Panc1 (cell line): ENCODE measurements around the gene CSNK2A1. TPM values are rescaled to one million over a fixed set of nuclear protein-coding genes. Genes with fewer than 3 reads are reported as not detected.
A peak's percentile ranks its signal among the peaks of the same experiment; 100 is the strongest.

Experiments used
- ATAC-seq: fragments of 200-7000 bp; cut with Tn5 transposase; 2 replicates; pipeline ENCODE4 v1.9.1; 2020; ENCODE audit warnings: mild to moderate bottlenecking, moderate library complexity
- BruUV-seq: library from RNA; stranded (reverse); fragments of 400-500 nt; replicated peaks from 2 replicates; lab custom pipeline; 2021; lab: Mats Ljungman, UMichigan
- CTCF ChIA-PET: fragments of 300-600 bp; sonication (Branson Sonifier 250); formaldehyde crosslinking; loops from one replicate; lab custom pipeline; 2022; ENCODE audit warnings: antibody characterized with exemption; lab: Charles Lee
- POLR2A ChIA-PET: fragments of 300-600 bp; sonication (Branson Sonifier 250); formaldehyde crosslinking; loops from one replicate; lab custom pipeline; 2022; ENCODE audit warnings: antibody characterized with exemption; lab: Charles Lee
- DNase-seq: peaks from one replicate; pipeline ENCODE4 v3.0.0-alpha.2; 2010; ENCODE audit warnings: low read depth, low spot score
- H3K27ac ChIP-seq: 2 replicates; pipeline ENCODE4 v1.5.1; 2011; ENCODE audit warnings: mild to moderate bottlenecking, low read length, inconsistent platforms
- H3K27me3 ChIP-seq: fragments of 200-500 bp; sonication (Bioruptor generic); 2 replicates; pipeline ENCODE4 v1.6.0; 2014; ENCODE audit warnings: low read length, inconsistent platforms; ENCODE audit not compliant: control insufficient read depth, insufficient read depth
- H3K36me3 ChIP-seq: fragments of 200-500 bp; sonication (Bioruptor generic); 2 replicates; pipeline ENCODE4 v1.5.1; 2014; ENCODE audit warnings: inconsistent platforms, mild to moderate bottlenecking, low read length, moderate library complexity; ENCODE audit not compliant: control insufficient read depth, insufficient read depth
- H3K4me1 ChIP-seq: 2 replicates; pipeline ENCODE4 v1.5.1; 2011; ENCODE audit warnings: inconsistent platforms, mild to moderate bottlenecking, low read length, moderate library complexity; ENCODE audit not compliant: control insufficient read depth, insufficient read depth
- H3K4me3 ChIP-seq, 2 experiments: 2 replicates each; pipeline ENCODE4 v1.5.1; 2011 to 2012; ENCODE audit warnings: low read depth in 2 of 2, low read length in 2 of 2, mild to moderate bottlenecking in 2 of 2, inconsistent platforms in 1 of 2, moderate library complexity in 1 of 2
- H3K9me3 ChIP-seq: fragments of 200-500 bp; sonication (Bioruptor generic); 2 replicates; pipeline ENCODE4 v1.5.1; 2014; ENCODE audit warnings: low read depth, mild to moderate bottlenecking, inconsistent platforms, low read length, moderate library complexity; ENCODE audit not compliant: control insufficient read depth, insufficient read depth
- CTCF ChIP-seq: fragments of 450-650 bp; IDR thresholded peaks from 2 replicates; pipeline ENCODE4 v1.5.1; 2017; ENCODE audit warnings: mild to moderate bottlenecking
- POLR2AphosphoS5 ChIP-seq: IDR thresholded peaks from 2 replicates; pipeline ENCODE4 v1.6.1; 2012; ENCODE audit warnings: mild to moderate bottlenecking, low read depth, low read length, moderate library complexity
- REST ChIP-seq, 2 experiments: IDR thresholded peaks; 2 replicates each; pipeline ENCODE4 v1.6.1; 2011 to 2012; ENCODE audit warnings: low read depth in 2 of 2, control low read depth in 1 of 2, low read length in 1 of 2, mild to moderate bottlenecking in 1 of 2, moderate library complexity in 1 of 2; ENCODE audit not compliant: insufficient read depth in 1 of 2
- SIN3A ChIP-seq: IDR thresholded peaks from 2 replicates; pipeline ENCODE4 v1.6.1; 2012; ENCODE audit warnings: low read depth, mild to moderate bottlenecking, low read length, moderate library complexity, borderline replicate concordance; ENCODE audit not compliant: insufficient read depth
- TCF7L2 ChIP-seq: IDR thresholded peaks from 2 replicates; pipeline ENCODE4 v1.6.1; 2011; ENCODE audit warnings: mild to moderate bottlenecking, low read depth, low read length, inconsistent platforms
- in situ Hi-C: cut with HindIII; loops from 2 replicates; pipeline ENCODE4 v1.10.0; 2016; ENCODE audit warnings: low sequenced_read_pairs, low pct_unique_long_range_greater_than_20kb
- intact Hi-C: fragments of 100-400 bp; cut with micrococcal nuclease; formaldehyde crosslinking; loops from one replicate; pipeline ENCODE4 v1.10.0; 2022; ENCODE audit not compliant: unreplicated experiment
- total RNA-seq: library from RNA; stranded (reverse); gene quantifications from one replicate; pipeline ENCODE4 v1.2.1, GENCODE V29; 2021; ENCODE audit not compliant: unreplicated experiment

CSNK2A1 gene
- total RNA-seq, 1 experiment from 2014 or later, result 191 TPM

GRCh38 chr20:462199-462991 lies 81.2 kb downstream of the CSNK2A1 start, which contains the start of gene TBC1D20:
TBC1D20 (minus strand) TSS chr20:462533; CDS start chr20:462405, 128 bp downstream.
- ATAC-seq, result peak; percentile 99
- TF ChIP-seq CTCF, result peak; percentile 50
- TF ChIP-seq REST (IDR thresholded peaks at IDR 0.05; ENCODE audit: insufficient read depth in 1 of 2, low read depth in 2 of 2, low read length in 1 of 2), result no peak
- no peak for TF ChIP-seq TCF7L2
- peak; percentile 79; the same call in 1 of the 2 replicates for TF ChIP-seq SIN3A
- TF ChIP-seq POLR2AphosphoS5, result peak; percentile 71
- no TSS peak for BruUV-seq
- ChIA-PET CTCF (interaction anchor here (0.6 kb wide), 1 partner anchor 102 kb away, joined by 5 read pairs; no protein-coding TSS in a partner anchor), POLR2A (interaction anchor here (0.6 to 0.7 kb wide), 3 partner anchors 41 to 179 kb away, joined by 4 to 9 read pairs (median 4); no protein-coding TSS in a partner anchor)
- no peaks in the 10 kb centered on the region for H3K27me3 ChIP-seq
- no peaks in the 10 kb centered on the region for H3K9me3 ChIP-seq
- in situ Hi-C loops (no loop called here), intact Hi-C loops (no loop called here)
- peak within 1 kb of the TSS; percentile 91 for H3K27ac ChIP-seq
- DNase-seq, result peak; percentile 48
- H3K4me3 ChIP-seq, result peak within 1 kb of the TSS; percentile 60 to 91
- peaks cover 20% of the 10 kb centered on the region for H3K4me1 ChIP-seq
- H3K36me3 ChIP-seq, result no peaks in the 10 kb centered on the region

- no peak for DNase-seq
- peak overlapping the region; percentile 79 for H3K27ac ChIP-seq
- ATAC-seq, result peak; percentile 63
- no peaks in the 10 kb centered on the region for H3K27me3 ChIP-seq
- no peaks in the 10 kb centered on the region for H3K36me3 ChIP-seq
- peak overlapping the region; percentile 60 to 91 for H3K4me3 ChIP-seq
- no peak for TF ChIP-seq CTCF
- TF ChIP-seq POLR2AphosphoS5, result no peak; the same call in 1 of the 2 replicates
- TF ChIP-seq TCF7L2, result no peak
- no peak for TF ChIP-seq REST (IDR thresholded peaks at IDR 0.05; ENCODE audit: insufficient read depth in 1 of 2, low read depth in 2 of 2, low read length in 1 of 2)
- no peak for TF ChIP-seq SIN3A
- H3K4me1 ChIP-seq, result peaks cover 20% of the 10 kb centered on the region
- H3K9me3 ChIP-seq, result no peaks in the 10 kb centered on the region
- intact Hi-C loops (no loop called here), in situ Hi-C loops (no loop called here)
- CTCF ChIA-PET, result no interaction called here
- POLR2A ChIA-PET, result interaction anchor here (0.7 kb wide), 1 partner anchor 108 kb away, joined by 9 read pairs; no protein-coding TSS in a partner anchor
- no TSS peak for BruUV-seq
These were observed 82.1 kb downstream of the CSNK2A1 start for GRCh38 chr20:461254-462198.
